GM21737 (cell line): ENCODE measurements around the gene G0S2.
"Not testable (repeated sequence)": the region's sequence is repeated elsewhere in the genome, so short reads cannot be mapped to it uniquely, and the experiment has no call there.

Experiments
- ATAC-seq: cut with Tn5 transposase; IDR thresholded peaks from one replicate; pipeline ENCODE4 v1.9.1; 2021; ENCODE audit warnings: mild to moderate bottlenecking, moderate library complexity; ENCODE audit not compliant: unreplicated experiment

G0S2 gene

GRCh38 chr1:209675565-209676154, 448 bp downstream of the G0S2 start:
- ATAC-seq, result no peak

GRCh38 chr1:209678981-209679539, 3.8 kb downstream of the G0S2 start:
- ATAC-seq, result no peak

DNA sequence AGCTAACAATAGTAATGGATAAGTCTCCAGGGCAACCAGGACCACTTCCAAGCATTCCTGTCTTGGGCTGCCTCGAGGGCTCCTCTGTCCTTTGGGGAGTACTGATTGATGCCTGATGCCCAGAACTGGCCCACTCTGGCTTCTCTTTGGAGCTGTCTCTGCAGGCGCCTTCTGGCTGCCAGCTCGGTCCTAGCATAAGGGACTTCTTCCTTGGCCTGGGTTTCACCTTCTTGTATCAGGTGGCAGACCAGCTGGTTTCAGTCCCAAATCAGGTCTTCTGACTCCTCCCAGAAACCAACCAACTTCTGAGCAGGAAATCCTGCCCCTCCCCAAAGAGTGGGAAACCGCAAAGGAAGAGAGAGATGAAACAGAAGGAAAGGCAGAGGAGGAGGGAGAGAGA, 10.6 kb downstream of the G0S2 start:
- no peak for ATAC-seq

- ATAC-seq, result no peak
Observed at GRCh38 chr1:209686322-209686721, 11.1 kb downstream of the G0S2 start.

GRCh38 chr1:209688746-209689234, 13.6 kb downstream of the G0S2 start:
- ATAC-seq, result no peak

DNA sequence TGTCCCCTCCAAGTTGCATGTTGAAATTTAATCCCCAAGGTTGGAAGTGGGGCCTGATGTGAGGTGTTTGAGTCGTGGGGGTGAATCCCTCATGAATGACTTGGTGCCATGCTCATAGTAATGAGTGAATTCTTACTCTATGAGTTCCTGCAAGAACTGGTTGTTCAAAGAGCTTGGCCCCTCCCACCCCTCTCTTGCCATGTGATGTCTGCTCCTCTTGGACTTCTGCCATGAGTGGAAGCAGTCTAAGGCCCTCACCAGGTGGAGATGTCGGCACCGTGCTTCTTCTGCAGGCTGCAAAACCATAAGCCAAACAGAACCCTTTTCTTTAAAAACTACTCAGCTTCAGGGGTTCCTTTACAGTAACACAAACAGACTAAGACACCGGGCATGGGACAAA, 14.3 kb downstream of the G0S2 start:
- no peak for ATAC-seq

DNA sequence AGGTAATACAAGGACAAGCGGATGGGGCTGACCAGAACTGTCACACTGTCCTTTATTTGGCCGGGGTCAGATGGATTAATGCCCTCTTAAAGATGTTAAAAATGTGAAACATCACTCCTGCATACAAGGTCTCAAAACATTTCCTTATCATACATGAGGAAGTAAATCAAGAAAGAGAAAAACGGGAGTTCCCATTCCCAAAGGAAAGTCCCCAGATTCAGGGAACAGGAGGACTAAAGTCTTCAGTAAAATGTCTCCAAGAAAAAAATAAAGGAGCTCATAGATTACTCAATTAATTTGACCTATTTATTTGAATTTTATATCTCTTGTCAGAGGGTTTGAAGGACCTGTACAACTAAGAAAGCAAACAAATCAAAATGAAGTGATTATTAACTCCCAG, 16.0 kb downstream of the G0S2 start:
- no peak for ATAC-seq

GRCh38 chr1:209692296-209692695, 17.1 kb downstream of the G0S2 start:
- no peak for ATAC-seq

DNA sequence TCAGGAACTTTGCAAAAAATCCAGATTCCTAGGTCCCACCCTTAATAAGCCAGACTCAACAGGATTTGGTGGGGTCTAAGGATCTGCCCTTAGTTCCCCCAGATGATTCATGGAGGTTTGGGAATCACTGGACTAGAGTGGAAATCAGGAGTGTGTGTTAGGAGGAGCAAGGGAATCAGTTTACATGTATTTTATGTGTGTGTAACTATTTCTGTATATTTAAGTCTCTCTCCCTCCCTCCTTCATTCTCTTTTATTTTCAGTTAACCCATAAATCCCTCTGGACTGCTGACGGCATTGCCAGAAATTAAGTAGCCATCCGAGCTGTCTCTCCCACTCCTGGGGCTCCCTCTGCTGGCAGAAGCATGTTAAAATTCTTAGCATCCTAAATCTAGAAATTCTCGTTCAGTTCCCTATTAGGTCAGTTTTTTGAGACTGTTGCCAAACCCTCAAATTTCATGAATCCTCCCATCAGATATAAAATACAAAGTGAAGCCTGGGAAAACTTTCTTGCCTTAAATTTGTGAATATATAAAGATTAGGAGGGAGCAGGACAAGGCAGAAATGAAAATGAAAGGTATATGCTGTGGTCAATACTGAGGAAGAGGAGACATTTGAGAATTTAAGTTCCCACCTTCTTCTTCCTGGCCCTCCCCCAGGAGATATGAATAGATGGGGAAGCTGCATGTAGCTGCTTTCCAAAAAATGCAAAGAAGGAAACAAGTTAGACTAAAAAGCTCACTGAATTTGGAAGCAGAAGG, 17.7 kb downstream of the G0S2 start:
- no peak for ATAC-seq

DNA sequence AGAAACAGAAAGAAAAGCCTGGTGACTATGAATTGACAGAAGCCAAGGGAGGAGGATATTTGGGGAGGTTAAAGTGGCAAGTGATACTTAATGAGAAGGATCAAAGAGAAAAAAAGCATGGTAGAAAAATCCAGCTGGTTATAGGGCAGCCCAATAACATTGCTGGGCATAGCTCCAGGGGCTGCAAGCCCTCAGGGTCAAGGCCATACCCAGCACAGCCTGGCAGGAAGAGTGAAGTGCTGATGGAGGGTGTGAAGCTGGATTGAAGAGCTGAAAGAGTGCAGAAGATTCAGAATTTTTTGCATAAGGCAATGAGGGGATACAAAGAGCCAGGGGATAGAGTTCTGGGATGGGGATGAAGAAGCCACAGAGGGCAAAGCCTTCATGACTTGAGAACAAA, 21.5 kb downstream of the G0S2 start:
- ATAC-seq, result no peak

DNA sequence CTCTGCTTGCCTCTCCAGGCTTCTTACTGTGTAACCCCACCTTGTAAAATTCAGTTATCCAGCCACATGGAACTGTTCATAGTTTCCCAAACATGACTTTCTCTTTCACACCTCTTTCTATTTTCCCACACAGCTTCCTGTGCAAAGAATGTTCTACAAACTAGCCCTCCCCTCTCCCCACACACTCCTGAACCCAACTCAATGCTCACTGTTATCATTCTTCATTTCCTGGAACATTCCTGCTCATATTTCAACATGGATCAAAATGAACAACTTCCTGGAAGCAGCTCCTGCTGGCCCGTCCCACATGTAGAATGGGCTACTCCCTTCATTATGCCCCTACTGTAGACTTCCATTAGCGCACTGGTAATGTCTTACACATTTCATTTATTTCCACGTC, 21.9 kb downstream of the G0S2 start:
- no peak for ATAC-seq

- ATAC-seq, result not testable (repeated sequence)
Observed at GRCh38 chr1:209700686-209701085, 25.5 kb downstream of the G0S2 start.

DNA sequence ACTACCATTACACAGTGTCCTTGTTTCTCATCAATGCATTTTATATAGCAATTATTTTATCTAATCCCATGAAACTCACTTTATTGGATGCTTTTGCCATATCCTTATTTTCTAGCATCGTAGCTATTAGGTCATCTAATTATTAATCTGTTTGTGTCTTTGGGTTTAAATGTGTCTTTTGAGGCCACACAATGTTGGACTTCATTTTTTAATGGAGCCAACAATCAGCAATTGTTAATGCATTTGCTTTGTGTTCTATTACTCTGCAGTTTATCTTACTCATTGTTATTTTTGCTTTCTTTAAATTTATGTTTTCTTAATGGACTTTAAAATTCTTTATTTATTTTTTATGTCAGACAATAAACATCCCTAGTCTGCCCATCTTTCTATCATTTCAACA, 27.6 kb downstream of the G0S2 start:
- ATAC-seq, result no peak

DNA sequence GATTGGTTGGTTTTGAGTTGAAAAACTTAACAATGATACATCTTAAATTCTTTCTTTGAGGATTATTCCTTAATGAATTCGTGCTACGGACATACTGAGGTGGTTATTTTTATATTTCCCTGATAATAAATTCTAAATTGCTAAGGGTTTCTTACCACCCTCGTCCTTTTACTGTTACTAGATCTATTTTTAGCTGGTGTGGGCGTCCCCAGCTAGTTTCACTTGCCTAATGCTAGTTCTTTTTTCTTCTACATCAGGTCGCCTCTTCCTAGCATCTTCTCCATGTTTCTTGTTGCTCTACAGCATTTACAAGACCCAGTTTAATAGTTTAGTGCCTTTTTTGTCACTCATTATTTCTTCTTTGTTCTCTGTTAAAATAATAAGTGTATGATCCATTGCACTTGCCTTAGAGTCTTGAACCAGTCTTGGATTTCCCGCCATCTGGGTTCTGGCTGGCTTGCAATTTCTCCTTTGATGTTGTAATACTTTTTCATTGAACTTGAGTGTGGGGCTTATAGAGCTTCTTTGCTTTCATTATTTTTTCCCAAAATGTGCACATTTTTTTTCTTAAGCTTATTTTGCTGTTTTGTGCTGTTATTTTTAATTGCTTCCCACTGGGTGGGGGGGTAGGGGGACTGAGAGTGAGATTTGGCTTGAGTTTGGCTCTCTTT, 28.8 kb downstream of the G0S2 start:
- ATAC-seq, result no peak

DNA sequence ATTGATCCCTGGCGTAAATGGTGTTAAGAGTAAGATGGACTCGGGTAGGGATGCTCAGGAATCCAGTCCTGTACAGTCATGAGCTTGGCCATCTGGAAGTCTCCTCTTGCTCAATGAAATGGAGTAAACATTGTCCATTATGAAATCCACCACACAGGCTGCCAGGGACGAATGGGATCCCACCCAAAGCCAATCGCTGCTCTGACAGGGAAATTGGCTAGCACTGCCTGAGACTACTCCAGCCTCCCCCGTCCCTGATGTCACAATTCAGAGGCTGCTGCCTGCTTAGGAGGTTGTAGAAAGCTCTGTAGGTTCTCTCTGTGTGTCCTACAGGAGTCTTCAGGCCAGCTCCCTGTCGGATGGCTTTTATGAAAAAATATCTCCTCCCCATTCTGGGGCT, 29.4 kb downstream of the G0S2 start, which contains the start of gene HSD11B1:
TSS of gene HSD11B1 (plus strand) at position 263 of the 400 bp plus-strand sequence. CDS start at position 360, 97 bp downstream.
- ATAC-seq, result no peak

GRCh38 chr1:209705033-209705598, 29.9 kb downstream of the G0S2 start:
- no peak for ATAC-seq

DNA sequence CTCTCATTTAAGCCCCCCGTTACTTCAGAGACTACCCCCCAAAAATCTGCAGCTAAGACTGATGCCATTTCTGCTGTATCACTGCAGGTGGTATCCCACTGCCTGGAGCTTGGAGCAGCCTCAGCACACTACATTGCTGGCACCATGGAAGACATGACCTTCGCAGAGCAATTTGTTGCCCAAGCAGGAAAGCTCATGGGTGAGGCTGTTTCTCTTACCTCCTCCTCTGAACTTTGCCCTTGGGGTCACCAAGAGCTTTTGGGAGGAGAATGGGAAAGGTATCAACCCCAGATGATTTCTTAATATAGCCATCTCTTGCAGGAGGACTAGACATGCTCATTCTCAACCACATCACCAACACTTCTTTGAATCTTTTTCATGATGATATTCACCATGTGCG, 31.4 kb downstream of the G0S2 start:
- ATAC-seq, result no peak

- ATAC-seq, result no peak
Observed at GRCh38 chr1:209707308-209707707, 32.1 kb downstream of the G0S2 start.

GRCh38 chr1:209708297-209708696, 33.1 kb downstream of the G0S2 start:
- ATAC-seq, result no peak

- no peak for ATAC-seq
Observed at GRCh38 chr1:209710093-209710492, 34.9 kb downstream of the G0S2 start.

- no peak for ATAC-seq
Observed at GRCh38 chr1:209710847-209711246, 35.6 kb downstream of the G0S2 start.
